IMR-90 (cell line): ENCODE measurements around the gene ST6GAL2. TPM values are rescaled to one million over a fixed set of nuclear protein-coding genes. Genes with fewer than 3 reads are reported as not detected.

ENCODE experiments used
- ATAC-seq: fragments of 200-7000 bp; cut with Tn5 transposase; 2 replicates; pipeline ENCODE4 v1.9.1; 2020; ENCODE audit warnings: low read depth, mild to moderate bottlenecking, moderate library complexity
- BruUV-seq: library from RNA; stranded (reverse); fragments of 400-500 nt; replicated peaks from 2 replicates; lab custom pipeline; 2021; lab: Mats Ljungman, UMichigan
- CTCF ChIA-PET: fragments of 300-600 bp; formaldehyde crosslinking; extraction: SDS; loops from one replicate; lab custom pipeline; 2021; ENCODE audit warnings: antibody characterized with exemption; lab: Yijun Ruan, JAX
- POLR2A ChIA-PET: fragments of 300-600 bp; sonication (Branson Sonifier 250); formaldehyde crosslinking; loops from one replicate; lab custom pipeline; 2022; ENCODE audit warnings: antibody characterized with exemption; ENCODE audit not compliant: unreplicated experiment; lab: Charles Lee
- DNase-seq: peaks from one replicate; pipeline ENCODE4 v3.0.0; 2013
- H2AFZ ChIP-seq: replicated peaks from 2 replicates; pipeline ENCODE3; 2013; ENCODE audit warnings: low read length, mild to moderate bottlenecking; ENCODE audit not compliant: poor library complexity
- H2AK5ac ChIP-seq: 2 replicates; pipeline ENCODE4 v1.6.1; 2013; ENCODE audit warnings: low read depth, low read length, inconsistent platforms
- H2AK9ac ChIP-seq: replicated peaks from 2 replicates; pipeline ENCODE3; 2013; ENCODE audit warnings: mild to moderate bottlenecking, low read depth, low read length, moderate library complexity; ENCODE audit not compliant: poor library complexity
- H2BK120ac ChIP-seq: 2 replicates; pipeline ENCODE4 v1.6.1; 2013; ENCODE audit warnings: low read depth, low read length, inconsistent platforms
- H2BK15ac ChIP-seq: 3 replicates; pipeline ENCODE4 v1.6.1; 2013; ENCODE audit warnings: low read depth, low read length, inconsistent platforms
- H2BK20ac ChIP-seq: 2 replicates; pipeline ENCODE4 v1.6.1; 2013; ENCODE audit warnings: low read depth, mild to moderate bottlenecking, inconsistent platforms, low read length, moderate library complexity
- H2BK5ac ChIP-seq: 2 replicates; pipeline ENCODE4 v1.6.1; 2013; ENCODE audit warnings: mild to moderate bottlenecking, low read depth, low read length, inconsistent platforms; ENCODE audit not compliant: poor library complexity, severe bottlenecking
- H3K14ac ChIP-seq: replicated peaks from 2 replicates; pipeline ENCODE4 v1.6.1; 2013; ENCODE audit warnings: low read depth, low read length, inconsistent platforms
- H3K18ac ChIP-seq: 2 replicates; pipeline ENCODE4 v1.6.1; 2013; ENCODE audit warnings: low read depth, low read length, control low read depth
- H3K23ac ChIP-seq: 2 replicates; pipeline ENCODE4 v1.6.1; 2013; ENCODE audit warnings: low read depth, low read length, inconsistent platforms
- H3K27ac ChIP-seq: 2 replicates; pipeline ENCODE4 v1.5.1; 2013; ENCODE audit warnings: mild to moderate bottlenecking, control low read depth, low read length; ENCODE audit not compliant: insufficient read depth
- H3K27me3 ChIP-seq: 2 replicates; pipeline ENCODE4 v1.6.1; 2013; ENCODE audit warnings: low read length; ENCODE audit not compliant: control insufficient read depth, insufficient read depth
- H3K36me3 ChIP-seq: 2 replicates; pipeline ENCODE4 v1.6.1; 2013; ENCODE audit warnings: low read length, mixed read lengths; ENCODE audit not compliant: control insufficient read depth, insufficient read depth
- H3K4ac ChIP-seq: 2 replicates; pipeline ENCODE4 v1.6.1; 2013; ENCODE audit warnings: low read depth, low read length, inconsistent platforms
- H3K4me1 ChIP-seq: 2 replicates; pipeline ENCODE4 v1.6.1; 2013; ENCODE audit warnings: low read length, mixed read lengths; ENCODE audit not compliant: control insufficient read depth, insufficient read depth
- H3K4me2 ChIP-seq: 2 replicates; pipeline ENCODE4 v1.6.1; 2013; ENCODE audit warnings: low read depth, mild to moderate bottlenecking, control low read depth, low read length, moderate library complexity
- H3K4me3 ChIP-seq: 2 replicates; pipeline ENCODE4 v1.5.1; 2013; ENCODE audit warnings: low read depth, mild to moderate bottlenecking, control low read depth, low read length, moderate library complexity; ENCODE audit not compliant: insufficient read depth
- H3K56ac ChIP-seq: 2 replicates; pipeline ENCODE4 v1.6.1; 2013; ENCODE audit warnings: low read length, inconsistent platforms; ENCODE audit not compliant: insufficient read depth; ENCODE audit errors: extremely low read depth
- H3K79me1 ChIP-seq, 2 experiments: 2 replicates each; pipeline ENCODE4 v1.6.1; 2013; ENCODE audit warnings: low read length in 2 of 2, inconsistent platforms in 1 of 2, low read depth in 1 of 2
- H3K9ac ChIP-seq: 2 replicates; pipeline ENCODE4 v1.6.1; 2013; ENCODE audit warnings: low read depth, low read length, control low read depth
- H3K9me1 ChIP-seq: 2 replicates; pipeline ENCODE4 v1.6.1; 2013; ENCODE audit warnings: low read length, inconsistent platforms; ENCODE audit not compliant: insufficient read depth
- H3K9me3 ChIP-seq: 2 replicates; pipeline ENCODE4 v1.6.1; 2013; ENCODE audit warnings: low read length; ENCODE audit not compliant: control insufficient read depth, insufficient read depth
- H4K20me1 ChIP-seq: 2 replicates; pipeline ENCODE4 v1.6.1; 2013; ENCODE audit warnings: low read length, inconsistent platforms; ENCODE audit not compliant: insufficient read depth
- H4K5ac ChIP-seq: 2 replicates; pipeline ENCODE4 v1.6.1; 2013; ENCODE audit warnings: mild to moderate bottlenecking, low read depth, low read length, control low read depth
- H4K8ac ChIP-seq, 2 experiments: 2 replicates each; pipeline ENCODE4 v1.6.1; 2013; ENCODE audit warnings: low read depth in 2 of 2, low read length in 2 of 2, control low read depth in 1 of 2, inconsistent platforms in 1 of 2
- H4K91ac ChIP-seq: 2 replicates; pipeline ENCODE4 v1.6.1; 2013; ENCODE audit warnings: low read depth, low read length, inconsistent platforms; ENCODE audit not compliant: insufficient read depth
- BHLHE40 ChIP-seq: fragments of 150-350 bp; IDR thresholded peaks from 2 replicates; pipeline ENCODE4 v1.6.1; 2016; ENCODE audit warnings: mild to moderate bottlenecking, low read depth, low read length
- CEBPB ChIP-seq: IDR thresholded peaks from 2 replicates; pipeline ENCODE4 v1.6.1; 2012; ENCODE audit warnings: low read depth, low read length, improper control_type of control experiment
- CHD1 ChIP-seq: IDR thresholded peaks from 2 replicates; pipeline ENCODE4 v1.6.1; 2012; ENCODE audit warnings: low read depth, low read length, improper control_type of control experiment
- FOS ChIP-seq: fragments of 150-350 bp; IDR thresholded peaks from 2 replicates; pipeline ENCODE4 v1.6.1; 2016; ENCODE audit warnings: low read depth, low read length
- MAFK ChIP-seq: IDR thresholded peaks from 2 replicates; pipeline ENCODE4 v1.6.1; 2012; ENCODE audit warnings: low read depth, low read length, improper control_type of control experiment
- MAZ ChIP-seq: IDR thresholded peaks from 2 replicates; pipeline ENCODE4 v1.6.1; 2012; ENCODE audit warnings: low read depth, mild to moderate bottlenecking, low read length, improper control_type of control experiment, moderate library complexity, borderline replicate concordance
- MXI1 ChIP-seq: IDR thresholded peaks from 2 replicates; pipeline ENCODE4 v1.6.1; 2012; ENCODE audit warnings: low read depth, mild to moderate bottlenecking, low read length, moderate library complexity, borderline replicate concordance
- NFE2L2 ChIP-seq: fragments of 150-350 bp; IDR thresholded peaks from 2 replicates; pipeline ENCODE4 v1.6.1; 2016; ENCODE audit warnings: low read depth, mild to moderate bottlenecking, low read length
- POLR2A ChIP-seq: IDR thresholded peaks from 2 replicates; pipeline ENCODE4 v1.6.1; 2012; ENCODE audit warnings: mild to moderate bottlenecking, low read depth, low read length
- RAD21 ChIP-seq: IDR thresholded peaks from 2 replicates; pipeline ENCODE4 v1.6.1; 2012; ENCODE audit warnings: low read length, improper control_type of control experiment
- RCOR1 ChIP-seq: IDR thresholded peaks from 2 replicates; pipeline ENCODE4 v1.6.1; 2012; ENCODE audit warnings: mild to moderate bottlenecking, low read length, improper control_type of control experiment; ENCODE audit not compliant: insufficient replicate concordance
- RFX5 ChIP-seq: IDR thresholded peaks from 2 replicates; pipeline ENCODE4 v1.8.0; 2012; ENCODE audit warnings: low read depth, mild to moderate bottlenecking, low read length, moderate library complexity
- SMC3 ChIP-seq: fragments of 150-350 bp; IDR thresholded peaks from 2 replicates; pipeline ENCODE4 v1.6.1; 2016; ENCODE audit warnings: low read depth, mild to moderate bottlenecking, antibody characterized with exemption, low read length, moderate library complexity
- WGBS, 2 experiments: methylation state at CpG; one replicate each; pipeline versions ENCODE4 v1.1.5 to v1.1.7; 2013; ENCODE audit warnings: missing lambda C conversion rate in 2 of 2; ENCODE audit not compliant: insufficient read length in 1 of 2; ENCODE audit errors: extremely low coverage in 2 of 2; 5-methylcytosine and 5-hydroxymethylcytosine counted together
- dilution Hi-C: fragments of 300-500 bp; cut with HindIII; formaldehyde crosslinking; loops from one replicate; pipeline ENCODE4 v1.14.3; 2018; ENCODE audit warnings: low sequenced_read_pairs; ENCODE audit not compliant: unreplicated experiment
- in situ Hi-C: fragments of 300-500 bp; cut with MboI; formaldehyde crosslinking; loops from 3 replicates; pipeline ENCODE4 v1.14.3; 2019; ENCODE audit warnings: low sequenced_read_pairs, inconsistent platforms, mixed read lengths
- intact Hi-C: fragments of 100-400 bp; cut with micrococcal nuclease; formaldehyde crosslinking; loops from 2 replicates; pipeline ENCODE4 v1.10.0; 2022
- polyA plus RNA-seq, 3 experiments: library from polyadenylated mRNA; depleted of rRNA; stranded (reverse); fragments of >200 nt; gene quantifications; 2 replicates each; pipeline ENCODE4 v1.2.3, GENCODE V29; 2012; ENCODE audit warnings: low replicate concordance in 1 of 3
- total RNA-seq: library from RNA; depleted of rRNA; stranded (reverse); fragments of >200 nt; gene quantifications from 2 replicates; pipeline ENCODE4 v1.2.3, GENCODE V29; 2012
- TF ChIP-seq, protein P1 (sequence below): conservative IDR thresholded peaks from 2 replicates; pipeline ENCODE4 v1.5.1; 2012; ENCODE audit warnings: mild to moderate bottlenecking, low read depth, low read length, improper control_type of control experiment
- TF ChIP-seq, protein P2 (sequence below): fragments of 150-350 bp; IDR thresholded peaks from 2 replicates; pipeline ENCODE4 v1.6.1; 2016; ENCODE audit warnings: low read depth, mild to moderate bottlenecking, low read length, moderate library complexity, borderline replicate concordance
- TF ChIP-seq, protein P3 (sequence below): fragments of 150-350 bp; IDR thresholded peaks from 2 replicates; pipeline ENCODE4 v1.6.1; 2017; ENCODE audit warnings: mild to moderate bottlenecking, antibody characterized with exemption, low read length, low read depth

ST6GAL2 gene
- total and polyA plus RNA-seq, 2 of the 4 experiments (the other 2 are of a cell fraction), result not detected

DNA sequence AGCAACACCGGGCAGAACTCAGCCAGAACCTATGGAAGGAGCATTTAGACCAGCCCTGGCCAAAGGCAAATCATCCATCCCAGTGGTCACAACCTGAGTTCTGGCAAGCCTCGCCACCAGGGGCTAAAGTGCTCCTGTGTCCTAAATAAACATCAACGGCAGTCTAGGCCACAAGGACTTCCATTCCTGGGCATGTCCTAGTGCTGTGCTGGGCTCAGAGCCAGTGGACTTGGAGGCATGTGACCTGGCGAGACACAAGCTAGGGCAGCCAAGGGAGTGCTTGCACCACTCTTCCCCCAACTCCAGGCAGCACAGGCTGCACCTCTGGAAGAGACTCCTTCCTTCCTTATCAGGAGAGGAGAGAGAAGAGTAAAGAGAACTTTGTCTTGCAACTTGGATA lies 69.0 kb downstream of the ST6GAL2 start:
- no TSS peak for BruUV-seq

More for the DNA sequence above, 69.0 kb downstream of the ST6GAL2 start:
- Histone ChIP-seq H2AFZ (no peak overlapping the region), H3K9ac (no peak overlapping the region), H2AK5ac (no peak overlapping the region), H3K14ac (no peak overlapping the region), H3K9me3 (peaks cover 12% of the 10 kb centered on the region), H3K36me3 (no peaks in the 10 kb centered on the region), H3K56ac (no peak overlapping the region), H2BK120ac (no peak overlapping the region), H4K20me1 (no peaks in the 10 kb centered on the region), H2BK5ac (no peak overlapping the region), H3K4ac (no peak overlapping the region), H3K27me3 (no peaks in the 10 kb centered on the region), H2AK9ac (no peak overlapping the region), H3K4me3 (no peak overlapping the region), H3K4me1 (no peaks in the 10 kb centered on the region), H3K27ac (no peak overlapping the region), H4K5ac (no peak overlapping the region), H3K9me1 (no peaks in the 10 kb centered on the region), H4K8ac (no peak overlapping the region), H3K18ac (no peak overlapping the region), H3K23ac (no peak overlapping the region), H2BK20ac (no peak overlapping the region), H3K4me2 (no peak overlapping the region), H3K79me1 (no peaks in the 10 kb centered on the region), H2BK15ac (no peak overlapping the region), H4K91ac (no peak overlapping the region)
- no peak for ATAC-seq
- intact Hi-C loops, result no loop called here
- ChIA-PET POLR2A (no interaction called here), CTCF (no interaction called here)
- DNase-seq, result no peak
- 0% methylated on average over 1 of the region's 4 CpGs; no CpG with 5 or more reads in 1 of the 2 experiments for WGBS, 2 experiments
- no peak for TF ChIP-seq RFX5
- no peak for TF ChIP-seq CEBPB
- TF ChIP-seq, protein P1, sequence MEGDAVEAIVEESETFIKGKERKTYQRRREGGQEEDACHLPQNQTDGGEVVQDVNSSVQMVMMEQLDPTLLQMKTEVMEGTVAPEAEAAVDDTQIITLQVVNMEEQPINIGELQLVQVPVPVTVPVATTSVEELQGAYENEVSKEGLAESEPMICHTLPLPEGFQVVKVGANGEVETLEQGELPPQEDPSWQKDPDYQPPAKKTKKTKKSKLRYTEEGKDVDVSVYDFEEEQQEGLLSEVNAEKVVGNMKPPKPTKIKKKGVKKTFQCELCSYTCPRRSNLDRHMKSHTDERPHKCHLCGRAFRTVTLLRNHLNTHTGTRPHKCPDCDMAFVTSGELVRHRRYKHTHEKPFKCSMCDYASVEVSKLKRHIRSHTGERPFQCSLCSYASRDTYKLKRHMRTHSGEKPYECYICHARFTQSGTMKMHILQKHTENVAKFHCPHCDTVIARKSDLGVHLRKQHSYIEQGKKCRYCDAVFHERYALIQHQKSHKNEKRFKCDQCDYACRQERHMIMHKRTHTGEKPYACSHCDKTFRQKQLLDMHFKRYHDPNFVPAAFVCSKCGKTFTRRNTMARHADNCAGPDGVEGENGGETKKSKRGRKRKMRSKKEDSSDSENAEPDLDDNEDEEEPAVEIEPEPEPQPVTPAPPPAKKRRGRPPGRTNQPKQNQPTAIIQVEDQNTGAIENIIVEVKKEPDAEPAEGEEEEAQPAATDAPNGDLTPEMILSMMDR, result no peak
- no peak for TF ChIP-seq CHD1
- no peak for TF ChIP-seq POLR2A
- TF ChIP-seq, protein P2, sequence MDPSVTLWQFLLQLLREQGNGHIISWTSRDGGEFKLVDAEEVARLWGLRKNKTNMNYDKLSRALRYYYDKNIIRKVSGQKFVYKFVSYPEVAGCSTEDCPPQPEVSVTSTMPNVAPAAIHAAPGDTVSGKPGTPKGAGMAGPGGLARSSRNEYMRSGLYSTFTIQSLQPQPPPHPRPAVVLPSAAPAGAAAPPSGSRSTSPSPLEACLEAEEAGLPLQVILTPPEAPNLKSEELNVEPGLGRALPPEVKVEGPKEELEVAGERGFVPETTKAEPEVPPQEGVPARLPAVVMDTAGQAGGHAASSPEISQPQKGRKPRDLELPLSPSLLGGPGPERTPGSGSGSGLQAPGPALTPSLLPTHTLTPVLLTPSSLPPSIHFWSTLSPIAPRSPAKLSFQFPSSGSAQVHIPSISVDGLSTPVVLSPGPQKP, result no peak
- TF ChIP-seq FOS, result no peak
- no peak for TF ChIP-seq RCOR1
- TF ChIP-seq RAD21, result no peak
- no peak for TF ChIP-seq MXI1
- no peak for TF ChIP-seq MAFK
- no peak for TF ChIP-seq BHLHE40
- no peak for TF ChIP-seq NFE2L2
- no peak for TF ChIP-seq MAZ
- TF ChIP-seq SMC3, result no peak
- TF ChIP-seq, protein P3, sequence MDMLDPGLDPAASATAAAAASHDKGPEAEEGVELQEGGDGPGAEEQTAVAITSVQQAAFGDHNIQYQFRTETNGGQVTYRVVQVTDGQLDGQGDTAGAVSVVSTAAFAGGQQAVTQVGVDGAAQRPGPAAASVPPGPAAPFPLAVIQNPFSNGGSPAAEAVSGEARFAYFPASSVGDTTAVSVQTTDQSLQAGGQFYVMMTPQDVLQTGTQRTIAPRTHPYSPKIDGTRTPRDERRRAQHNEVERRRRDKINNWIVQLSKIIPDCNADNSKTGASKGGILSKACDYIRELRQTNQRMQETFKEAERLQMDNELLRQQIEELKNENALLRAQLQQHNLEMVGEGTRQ, result no peak
- dilution Hi-C loops, result no loop called here
- in situ Hi-C loops, result no loop called here
